Testis (tissue), 3 donors: ENCODE data around the gene MGST3. TPM values are rescaled to one million over a fixed set of nuclear protein-coding genes. Genes with fewer than 3 reads are reported as not detected.
A peak's percentile ranks its signal among the peaks of the same experiment; 100 is the strongest.
"Not testable (repeated sequence)": the region's sequence is repeated elsewhere in the genome, so short reads cannot be mapped to it uniquely, and the experiment has no call there.

Source experiments
- DNase-seq: peaks from one replicate; pipeline ENCODE4 v3.0.0-alpha.2; 2019
- H3K27ac ChIP-seq, 2 donors: fragments of 200-600 bp; sonication (generic); one replicate each; pipeline ENCODE4 v1.5.1; 2019
- H3K27me3 ChIP-seq: fragments of 200-600 bp; sonication (generic); one replicate; pipeline ENCODE4 v1.5.1; 2019
- H3K36me3 ChIP-seq: fragments of 200-600 bp; sonication (generic); one replicate; pipeline ENCODE4 v1.5.1; 2017; ENCODE audit warnings: low read depth; ENCODE audit errors: missing control alignments
- H3K4me1 ChIP-seq: fragments of 200-600 bp; sonication (generic); one replicate; pipeline ENCODE4 v1.5.1; 2019
- H3K4me3 ChIP-seq, 2 donors: fragments of 200-600 bp; sonication (generic); one replicate each; pipeline ENCODE4 v1.5.1; 2017 to 2019
- H3K9me3 ChIP-seq: fragments of 200-600 bp; sonication (generic); one replicate; pipeline ENCODE4 v1.5.1; 2017
- CTCF ChIP-seq, 3 experiments: fragments of 450-650 bp in 2 of 3; fragments of 200-600 bp in 1 of 3; sonication (generic) in 1 of 3; IDR thresholded peaks; one replicate each; pipeline ENCODE4 v1.5.1; 2016 to 2019; ENCODE audit warnings: antibody characterized with exemption in 3 of 3, mild to moderate bottlenecking in 2 of 3, moderate library complexity in 1 of 3
- POLR2A ChIP-seq: fragments of 450-650 bp; IDR thresholded peaks from one replicate; pipeline ENCODE4 v1.6.1; 2017; ENCODE audit warnings: antibody characterized with exemption, mild to moderate bottlenecking, moderate library complexity
- WGBS, 2 donors: methylation state at CpG; one replicate each; pipeline ENCODE4 v1.1.5; 2018; 5-methylcytosine and 5-hydroxymethylcytosine counted together
- intact Hi-C: fragments of 100-400 bp; cut with DNase I; formaldehyde crosslinking; loops from one replicate; pipeline ENCODE4 v1.15.1; 2023; ENCODE audit warnings: low total_unique reads
- polyA plus RNA-seq: library from polyadenylated mRNA; stranded (reverse); fragments of 350-450 nt; fragmentation: Illumina TruSeq; extraction: RNeasy Lipid Tissue Mini Kit (QIAGEN cat#74804); gene quantifications from one replicate; pipeline ENCODE4 v1.2.3, GENCODE V29; 2014; ENCODE audit warnings: low read depth, low replicate concordance; ENCODE audit not compliant: insufficient read depth
- total RNA-seq, 2 donors: library from RNA; depleted of rRNA; stranded (reverse); fragments of >200 nt; gene quantifications; one replicate each; pipeline ENCODE4 v1.2.3, GENCODE V29; 2016

The MGST3 gene
- total and polyA plus RNA-seq, 3 donors from 2014 or later = 190 to 278 (median 209) TPM

- H3K27me3 ChIP-seq = no peaks in the 10 kb centered on the region
- DNase-seq = peak; percentile 92
- peak within 1 kb of the TSS; percentile 75 to 88 for H3K4me3 ChIP-seq
- 1% methylated on average over 24 to 59 of the region's 65 CpGs for WGBS, 2 donors
- H3K36me3 ChIP-seq = no peaks in the 10 kb centered on the region
- peak within 1 kb of the TSS; percentile 92 to 94 for H3K27ac ChIP-seq
- intact Hi-C loops = no loop called here
- peaks cover 9% of the 10 kb centered on the region for H3K4me1 ChIP-seq
- no peaks in the 10 kb centered on the region for H3K9me3 ChIP-seq
- TF ChIP-seq CTCF (IDR thresholded peaks at IDR 0.05) (peak in 2 of 3 experiments; percentile 4 to 25), POLR2A (peak; percentile 72)
Measured at GRCh38 chr1:165697881-165698760, 67.1 kb downstream of the MGST3 start, which contains the start of gene ALDH9A1. Gene ALDH9A1 (minus strand): TSS chr1:165698562. CDS start chr1:165698558, 4 bp downstream.

GRCh38 chr1:165698761-165699052 lies 67.7 kb downstream of the MGST3 start:
- intact Hi-C loops = no loop called here
- H3K36me3 ChIP-seq = no peaks in the 10 kb centered on the region
- H3K9me3 ChIP-seq = no peaks in the 10 kb centered on the region
- TF ChIP-seq CTCF (IDR thresholded peaks at IDR 0.05) (no peak), POLR2A (no peak)
- no peaks in the 10 kb centered on the region for H3K27me3 ChIP-seq
- no peak for DNase-seq
- peaks cover 9% of the 10 kb centered on the region for H3K4me1 ChIP-seq
- WGBS, 2 donors = 0% methylated on average over 7 of the region's 7 CpGs
- peak overlapping the region; percentile 75 to 88 for H3K4me3 ChIP-seq
- peak overlapping the region; percentile 92 to 94 for H3K27ac ChIP-seq

- Histone ChIP-seq H3K27me3 (no peaks in the 10 kb centered on the region), H3K9me3 (no peaks in the 10 kb centered on the region), H3K4me3 (no peak overlapping the region), H3K27ac (no peak overlapping the region), H3K4me1 (peaks cover 9% of the 10 kb centered on the region), H3K36me3 (no peaks in the 10 kb centered on the region)
- TF ChIP-seq POLR2A (no peak), CTCF (IDR thresholded peaks at IDR 0.05) (no peak)
- WGBS, 2 donors = 65 to 77% methylated on average over 3 of the region's 3 CpGs
- intact Hi-C loops = no loop called here
- peak; percentile 29 for DNase-seq
Measured at GRCh38 chr1:165699577-165699976, 68.5 kb downstream of the MGST3 start.

GRCh38 chr1:165701922-165702321 lies 70.9 kb downstream of the MGST3 start:
- H3K4me1 ChIP-seq, intact Hi-C loops, H3K27ac ChIP-seq, DNase-seq, H3K27me3 ChIP-seq, H3K4me3 ChIP-seq, H3K36me3 ChIP-seq, H3K9me3 ChIP-seq: not testable (repeated sequence)
- 57 to 79% methylated on average over 7 of the region's 7 CpGs for WGBS, 2 donors

- intact Hi-C loops = no loop called here
- H3K36me3 ChIP-seq = no peaks in the 10 kb centered on the region
- DNase-seq = no peak
- H3K27me3 ChIP-seq = no peaks in the 10 kb centered on the region
- no peaks in the 10 kb centered on the region for H3K4me1 ChIP-seq
- H3K9me3 ChIP-seq = no peaks in the 10 kb centered on the region
- TF ChIP-seq CTCF (IDR thresholded peaks at IDR 0.05) (no peak), POLR2A (no peak)
- H3K4me3 ChIP-seq = no peak overlapping the region
- WGBS, 2 donors = 83 to 89% methylated on average over 2 of the region's 2 CpGs
- no peak overlapping the region for H3K27ac ChIP-seq
Measured at GRCh38 chr1:165703648-165704047, 72.6 kb downstream of the MGST3 start.

Other genes starting within 250 kb of the MGST3 start
- gene RXRG, start 186.1 kb upstream of the MGST3 start, total RNA-seq = 1 to 10 TPM in 1 of 2 donors, under 1 TPM in 1; 0.24 to 1.1 TPM
- 4.0 TPM for gene RXRG, start 186.1 kb upstream of the MGST3 start, polyA plus RNA-seq
- 1 to 10 TPM; 3.8 TPM for gene LRRC52, start 87.2 kb upstream of the MGST3 start, total RNA-seq
- 29.4 TPM for gene LRRC52, start 87.2 kb upstream of the MGST3 start, polyA plus RNA-seq
- 100 to 1,000 TPM; 188 to 201 TPM for gene ALDH9A1, start 67.3 kb downstream of the MGST3 start, total RNA-seq
- gene ALDH9A1, start 67.3 kb downstream of the MGST3 start, polyA plus RNA-seq = 144 TPM
- gene TMCO1, start 137.6 kb downstream of the MGST3 start, total RNA-seq = 100 to 1,000 TPM in 1 of 2 donors, 10 to 100 TPM in 1; 97.5 to 114 TPM
- gene TMCO1, start 137.6 kb downstream of the MGST3 start, polyA plus RNA-seq = 195 TPM
- 10 to 100 TPM; 27.6 to 29.7 TPM for gene UCK2, start 196.4 kb downstream of the MGST3 start, total RNA-seq
- 29.9 TPM for gene UCK2, start 196.4 kb downstream of the MGST3 start, polyA plus RNA-seq